Neural cell (in vitro differentiated cells): ENCODE measurements around the gene PFKL. TPM values are rescaled to one million over a fixed set of nuclear protein-coding genes. Genes with fewer than 3 reads are reported as not detected.

Source experiments
- H2AFZ ChIP-seq: fragments of 200-600, 300-800 bp; sonication (generic), shearing (Covaris generic); 2 replicates; pipeline ENCODE4 v1.6.0; 2014; ENCODE audit warnings: low read depth, mild to moderate bottlenecking, antibody characterized with exemption, low read length, moderate library complexity
- H3F3A ChIP-seq: fragments of 200-600 bp; shearing (Covaris generic); 2 replicates; pipeline ENCODE4 v1.6.1; 2016; ENCODE audit warnings: mild to moderate bottlenecking, moderate library complexity, mixed read lengths, antibody characterized with exemption, low read length; ENCODE audit not compliant: insufficient read depth, poor library complexity, severe bottlenecking
- H3K27ac ChIP-seq: fragments of 200-600, 300-800 bp; sonication (generic), shearing (Covaris generic); 2 replicates; pipeline ENCODE4 v1.5.1; 2014; ENCODE audit warnings: mild to moderate bottlenecking, low read length, moderate library complexity
- H3K27me3 ChIP-seq: fragments of 300-800, 200-600 bp; sonication (generic), shearing (Covaris generic); 2 replicates; pipeline ENCODE4 v1.6.0; 2014; ENCODE audit warnings: mild to moderate bottlenecking, low read depth, low read length, moderate library complexity; ENCODE audit not compliant: insufficient read depth
- H3K36me3 ChIP-seq: fragments of 300-800, 200-600 bp; sonication (generic), shearing (Covaris generic); 2 replicates; pipeline ENCODE4 v1.5.1; 2014; ENCODE audit warnings: mild to moderate bottlenecking, antibody characterized with exemption, low read length, moderate library complexity; ENCODE audit not compliant: insufficient read depth
- H3K4me2 ChIP-seq: fragments of 300-800, 200-600 bp; sonication (generic), shearing (Covaris generic); 2 replicates; pipeline ENCODE4 v1.6.0; 2014; ENCODE audit warnings: mild to moderate bottlenecking, low read length
- H3K4me3 ChIP-seq: fragments of 300-800, 200-600 bp; sonication (generic), shearing (Covaris generic); 2 replicates; pipeline ENCODE4 v1.5.1; 2014; ENCODE audit warnings: mild to moderate bottlenecking, low read length, moderate library complexity
- H3K79me2 ChIP-seq: fragments of 200-600 bp; shearing (Covaris generic); replicated peaks from 2 replicates; pipeline ENCODE4 v1.6.0; 2014; ENCODE audit warnings: mild to moderate bottlenecking, low read length, moderate library complexity; ENCODE audit not compliant: insufficient read depth
- H3K9ac ChIP-seq: fragments of 300-800, 200-600 bp; sonication (generic), shearing (Covaris generic); 2 replicates; pipeline ENCODE4 v1.6.1; 2016; ENCODE audit warnings: mild to moderate bottlenecking, low read length, mixed read lengths
- H3K9me2 ChIP-seq: fragments of 200-600 bp; shearing (Covaris generic); 2 replicates; pipeline ENCODE4 v1.6.1; 2016; ENCODE audit warnings: mild to moderate bottlenecking, low read length, mixed read lengths; ENCODE audit not compliant: insufficient read depth
- H3K9me3 ChIP-seq: fragments of 200-600, 300-800 bp; sonication (generic), shearing (Covaris generic); 2 replicates; pipeline ENCODE4 v1.6.1; 2016; ENCODE audit warnings: mild to moderate bottlenecking, mixed run types, low read length, moderate library complexity, mixed read lengths
- H4K20me1 ChIP-seq: fragments of 200-600 bp; shearing (Covaris generic); 2 replicates; pipeline ENCODE4 v1.6.1; 2016; ENCODE audit warnings: mild to moderate bottlenecking, mixed run types; ENCODE audit not compliant: insufficient read depth
- CTCF ChIP-seq: fragments of 450-650 bp; IDR thresholded peaks from 2 replicates; pipeline ENCODE4 v1.5.1; 2014; ENCODE audit warnings: antibody characterized with exemption, mild to moderate bottlenecking, moderate library complexity; ENCODE audit not compliant: poor library complexity, severe bottlenecking
- EP300 ChIP-seq: fragments of 450-650 bp; conservative IDR thresholded peaks from 2 replicates; pipeline ENCODE4 v1.6.1; 2014; ENCODE audit warnings: antibody characterized with exemption, mild to moderate bottlenecking, moderate library complexity; ENCODE audit not compliant: poor library complexity, severe bottlenecking
- EZH2 ChIP-seq: fragments of 200-600, 300-800 bp; shearing (Covaris generic), sonication (generic); IDR thresholded peaks from 2 replicates; pipeline ENCODE4 v1.6.1; 2014; ENCODE audit warnings: antibody characterized with exemption, low read length, borderline replicate concordance, mild to moderate bottlenecking; ENCODE audit not compliant: insufficient read depth, poor library complexity, severe bottlenecking
- MXI1 ChIP-seq: fragments of 450-650 bp; conservative IDR thresholded peaks from 2 replicates; pipeline ENCODE4 v1.6.1; 2014; ENCODE audit warnings: antibody characterized with exemption, mild to moderate bottlenecking; ENCODE audit not compliant: poor library complexity, severe bottlenecking
- POLR2AphosphoS5 ChIP-seq: IDR thresholded peaks from 2 replicates; pipeline ENCODE4 v1.6.1; 2012
- RAD21 ChIP-seq: fragments of 450-650 bp; conservative IDR thresholded peaks from 2 replicates; pipeline ENCODE4 v1.6.1; 2014; ENCODE audit warnings: antibody characterized with exemption, mild to moderate bottlenecking, moderate library complexity
- REST ChIP-seq: IDR thresholded peaks from 2 replicates; pipeline ENCODE4 v1.6.1; 2012; ENCODE audit warnings: borderline replicate concordance
- SMC3 ChIP-seq: fragments of 450-650 bp; conservative IDR thresholded peaks from 2 replicates; pipeline ENCODE4 v1.6.1; 2014; ENCODE audit warnings: antibody characterized with exemption, mild to moderate bottlenecking, moderate library complexity; ENCODE audit not compliant: poor library complexity
- TAF1 ChIP-seq: IDR thresholded peaks from 2 replicates; pipeline ENCODE4 v1.6.1; 2012; ENCODE audit warnings: low read depth
- polyA plus RNA-seq: library from polyadenylated mRNA; depleted of rRNA; stranded (reverse); fragments of >200 nt; gene quantifications from 2 replicates; pipeline ENCODE4 v1.2.3, GENCODE V29; 2014

Gene PFKL
- polyA plus RNA-seq, 1 donor from 2014 or later, result 79.6 TPM

- no peaks in the 10 kb centered on the region for H4K20me1 ChIP-seq
- H2AFZ ChIP-seq, result no peak overlapping the region
- no peak for TF ChIP-seq EP300
- TF ChIP-seq RAD21, result no peak
- no peak for TF ChIP-seq POLR2AphosphoS5
- TF ChIP-seq CTCF, result no peak
- TF ChIP-seq SMC3, result no peak
- TF ChIP-seq EZH2, result no peak
- no peak for TF ChIP-seq TAF1
- no peak for TF ChIP-seq REST
- no peak for TF ChIP-seq MXI1
- H3K36me3 ChIP-seq, result no peaks in the 10 kb centered on the region
- no peaks in the 10 kb centered on the region for H3K9me3 ChIP-seq
- H3K9me2 ChIP-seq, result no peaks in the 10 kb centered on the region
- no peaks in the 10 kb centered on the region for H3F3A ChIP-seq
- H3K27me3 ChIP-seq, result no peaks in the 10 kb centered on the region
- no peaks in the 10 kb centered on the region for H3K79me2 ChIP-seq
- H3K27ac ChIP-seq, result no peak overlapping the region
- H3K4me3 ChIP-seq, result no peak overlapping the region
- no peak overlapping the region for H3K4me2 ChIP-seq
- no peak overlapping the region for H3K9ac ChIP-seq
Observed at GRCh38 chr21:44262338-44263056, 37.4 kb upstream of the PFKL start.

GRCh38 chr21:44263221-44263760, 36.6 kb upstream of the PFKL start:
- H3K27me3 ChIP-seq, result no peaks in the 10 kb centered on the region
- no peak for TF ChIP-seq CTCF
- no peak for TF ChIP-seq REST
- no peak for TF ChIP-seq TAF1
- no peak for TF ChIP-seq MXI1
- TF ChIP-seq SMC3, result no peak
- TF ChIP-seq EP300, result no peak
- no peak for TF ChIP-seq EZH2
- TF ChIP-seq POLR2AphosphoS5, result no peak
- TF ChIP-seq RAD21, result no peak
- no peak overlapping the region for H3K9ac ChIP-seq
- H3K36me3 ChIP-seq, result no peaks in the 10 kb centered on the region
- no peaks in the 10 kb centered on the region for H4K20me1 ChIP-seq
- H3K79me2 ChIP-seq, result no peaks in the 10 kb centered on the region
- no peak overlapping the region for H3K4me2 ChIP-seq
- H2AFZ ChIP-seq, result no peak overlapping the region
- H3K9me3 ChIP-seq, result no peaks in the 10 kb centered on the region
- no peak overlapping the region for H3K27ac ChIP-seq
- H3F3A ChIP-seq, result no peaks in the 10 kb centered on the region
- H3K9me2 ChIP-seq, result no peaks in the 10 kb centered on the region
- H3K4me3 ChIP-seq, result no peak overlapping the region
